HEK293T (cell line): Measurements from ENCODE around the gene PRCP.

Experiments
- ARNT ChIP-seq: fragments of 450-650 bp; IDR thresholded peaks from 2 replicates; pipeline ENCODE4 v1.6.1; 2017; ENCODE audit warnings: mild to moderate bottlenecking
- BHLHE40 ChIP-seq: fragments of 450-650 bp; IDR thresholded peaks from 2 replicates; pipeline ENCODE4 v1.6.1; 2016; ENCODE audit warnings: mild to moderate bottlenecking, moderate library complexity, borderline replicate concordance
- CTBP1 ChIP-seq: fragments of 450-650 bp; IDR thresholded peaks from 2 replicates; pipeline ENCODE4 v1.6.1; 2016; ENCODE audit warnings: borderline replicate concordance
- FOXK2 ChIP-seq: fragments of 450-650 bp; IDR thresholded peaks from 2 replicates; pipeline ENCODE4 v1.6.1; 2016; ENCODE audit warnings: mild to moderate bottlenecking
- FOXM1 ChIP-seq: fragments of 450-650 bp; IDR thresholded peaks from 2 replicates; pipeline ENCODE4 v1.6.1; 2017; ENCODE audit warnings: mild to moderate bottlenecking, borderline replicate concordance
- HDGF ChIP-seq: fragments of 450-650 bp; IDR thresholded peaks from 2 replicates; pipeline ENCODE4 v1.6.1; 2017; ENCODE audit warnings: antibody characterized with exemption, borderline replicate concordance
- L3MBTL2 ChIP-seq: fragments of 450-650 bp; conservative IDR thresholded peaks from 2 replicates; pipeline ENCODE4 v1.6.1; 2016; ENCODE audit warnings: mild to moderate bottlenecking
- LEF1 ChIP-seq: fragments of 450-650 bp; IDR thresholded peaks from 2 replicates; pipeline ENCODE4 v1.6.1; 2017; ENCODE audit warnings: mild to moderate bottlenecking, borderline replicate concordance
- NFRKB ChIP-seq: fragments of 450-650 bp; IDR thresholded peaks from 2 replicates; pipeline ENCODE4 v1.6.1; 2016; ENCODE audit warnings: mild to moderate bottlenecking, moderate library complexity
- SP1 ChIP-seq: fragments of 450-650 bp; IDR thresholded peaks from 2 replicates; pipeline ENCODE4 v1.6.1; 2017
- ZNF384 ChIP-seq: fragments of 450-650 bp; IDR thresholded peaks from 2 replicates; pipeline ENCODE4 v1.6.1; 2016
- TF ChIP-seq, protein P1 (sequence below): fragments of 450-650 bp; IDR thresholded peaks from 2 replicates; pipeline ENCODE4 v1.6.1; 2016

DNA sequence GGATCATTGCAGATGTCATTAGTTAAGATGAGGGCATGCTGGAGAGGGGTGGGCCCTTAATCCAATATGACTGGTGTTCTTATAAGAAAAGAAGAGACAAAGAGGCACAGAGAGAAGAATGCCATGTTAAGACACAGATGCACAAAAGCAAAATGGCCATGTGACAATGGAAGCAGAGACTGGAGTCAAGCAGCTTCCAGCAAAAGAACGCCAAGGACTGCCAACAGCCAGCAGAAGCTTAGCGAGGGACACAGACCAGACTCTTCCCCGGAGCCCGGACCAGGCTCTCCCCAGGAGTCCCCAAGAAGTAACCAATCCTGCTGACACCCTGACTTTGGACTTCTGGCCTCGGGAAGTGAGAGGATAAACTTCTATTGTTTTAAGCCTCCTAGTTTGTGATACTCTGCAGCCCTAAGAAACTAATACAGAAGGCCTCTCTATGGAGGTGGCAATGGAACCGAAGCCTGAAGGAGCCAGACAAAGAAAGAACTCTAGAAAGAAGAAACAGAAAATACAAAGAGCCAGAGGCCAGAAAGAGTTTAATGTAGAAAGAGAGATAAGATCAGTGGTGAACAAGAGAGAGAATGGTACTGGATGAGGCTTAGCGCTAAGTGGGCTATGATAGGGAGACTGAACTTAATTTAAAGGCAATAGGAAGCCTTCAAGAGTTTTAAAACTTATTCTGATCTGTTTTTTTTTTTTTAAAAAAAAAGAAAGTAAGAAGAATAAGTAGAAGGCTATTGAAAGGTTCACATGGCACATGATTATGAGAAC lies 27.7 kb downstream of the PRCP start:
- no peak for TF ChIP-seq FOXM1
- TF ChIP-seq SP1 = no peak
- TF ChIP-seq, protein P1, sequence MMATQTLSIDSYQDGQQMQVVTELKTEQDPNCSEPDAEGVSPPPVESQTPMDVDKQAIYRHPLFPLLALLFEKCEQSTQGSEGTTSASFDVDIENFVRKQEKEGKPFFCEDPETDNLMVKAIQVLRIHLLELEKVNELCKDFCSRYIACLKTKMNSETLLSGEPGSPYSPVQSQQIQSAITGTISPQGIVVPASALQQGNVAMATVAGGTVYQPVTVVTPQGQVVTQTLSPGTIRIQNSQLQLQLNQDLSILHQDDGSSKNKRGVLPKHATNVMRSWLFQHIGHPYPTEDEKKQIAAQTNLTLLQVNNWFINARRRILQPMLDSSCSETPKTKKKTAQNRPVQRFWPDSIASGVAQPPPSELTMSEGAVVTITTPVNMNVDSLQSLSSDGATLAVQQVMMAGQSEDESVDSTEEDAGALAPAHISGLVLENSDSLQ = no peak
- TF ChIP-seq L3MBTL2 = no peak
- no peak for TF ChIP-seq ARNT
- no peak for TF ChIP-seq BHLHE40
- TF ChIP-seq FOXK2 = no peak
- TF ChIP-seq NFRKB = no peak
- no peak for TF ChIP-seq HDGF
- no peak for TF ChIP-seq LEF1
- TF ChIP-seq ZNF384 = no peak
- TF ChIP-seq CTBP1 = no peak
